ENCODE measurements around the gene PCTP.

GRCh38 chr17:55776271-55776670, 25.4 kb downstream of the PCTP start:
- TF ChIP-seq CTCF (conservative IDR thresholded peaks at IDR 0.05; ENCODE audit: low read depth, low read length) (no peak), SMC3 (IDR thresholded peaks at IDR 0.05; ENCODE audit: low read depth, low read length) (no peak), RAD21 (IDR thresholded peaks at IDR 0.05; ENCODE audit: low read length) (no peak), POLR2A (IDR thresholded peaks at IDR 0.05; ENCODE audit: low read depth, low read length) (no peak), ELK1 (IDR thresholded peaks at IDR 0.05; ENCODE audit: borderline replicate concordance, low read depth, low read length) (no peak), MXI1 (IDR thresholded peaks at IDR 0.05; ENCODE audit: borderline replicate concordance, low read depth, low read length) (no peak), FOS (IDR thresholded peaks at IDR 0.05; ENCODE audit: low read depth, low read length) (no peak), MAZ (IDR thresholded peaks at IDR 0.05; ENCODE audit: borderline replicate concordance, low read depth, low read length) (no peak), BHLHE40 (IDR thresholded peaks at IDR 0.05; ENCODE audit: low read depth, low read length) (no peak), NFE2L2 (IDR thresholded peaks at IDR 0.05; ENCODE audit: low read depth, low read length) (no peak)

Data from IMR-90 (cell line).